Neural cell (in vitro differentiated cells): ENCODE results near the gene DSCAM. TPM values are rescaled to one million over a fixed set of nuclear protein-coding genes. Genes with fewer than 3 reads are reported as not detected.

Experiments used
- H2AFZ ChIP-seq: fragments of 200-600, 300-800 bp; sonication (generic), shearing (Covaris generic); 2 replicates; pipeline ENCODE4 v1.6.0; 2014; ENCODE audit warnings: low read depth, mild to moderate bottlenecking, antibody characterized with exemption, low read length, moderate library complexity
- H3F3A ChIP-seq: fragments of 200-600 bp; shearing (Covaris generic); 2 replicates; pipeline ENCODE4 v1.6.1; 2016; ENCODE audit warnings: mild to moderate bottlenecking, moderate library complexity, mixed read lengths, antibody characterized with exemption, low read length; ENCODE audit not compliant: insufficient read depth, poor library complexity, severe bottlenecking
- H3K27ac ChIP-seq: fragments of 200-600, 300-800 bp; sonication (generic), shearing (Covaris generic); 2 replicates; pipeline ENCODE4 v1.5.1; 2014; ENCODE audit warnings: mild to moderate bottlenecking, low read length, moderate library complexity
- H3K27me3 ChIP-seq: fragments of 300-800, 200-600 bp; sonication (generic), shearing (Covaris generic); 2 replicates; pipeline ENCODE4 v1.6.0; 2014; ENCODE audit warnings: mild to moderate bottlenecking, low read depth, low read length, moderate library complexity; ENCODE audit not compliant: insufficient read depth
- H3K36me3 ChIP-seq: fragments of 300-800, 200-600 bp; sonication (generic), shearing (Covaris generic); 2 replicates; pipeline ENCODE4 v1.5.1; 2014; ENCODE audit warnings: mild to moderate bottlenecking, antibody characterized with exemption, low read length, moderate library complexity; ENCODE audit not compliant: insufficient read depth
- H3K4me2 ChIP-seq: fragments of 300-800, 200-600 bp; sonication (generic), shearing (Covaris generic); 2 replicates; pipeline ENCODE4 v1.6.0; 2014; ENCODE audit warnings: mild to moderate bottlenecking, low read length
- H3K4me3 ChIP-seq: fragments of 300-800, 200-600 bp; sonication (generic), shearing (Covaris generic); 2 replicates; pipeline ENCODE4 v1.5.1; 2014; ENCODE audit warnings: mild to moderate bottlenecking, low read length, moderate library complexity
- H3K79me2 ChIP-seq: fragments of 200-600 bp; shearing (Covaris generic); replicated peaks from 2 replicates; pipeline ENCODE4 v1.6.0; 2014; ENCODE audit warnings: mild to moderate bottlenecking, low read length, moderate library complexity; ENCODE audit not compliant: insufficient read depth
- H3K9ac ChIP-seq: fragments of 300-800, 200-600 bp; sonication (generic), shearing (Covaris generic); 2 replicates; pipeline ENCODE4 v1.6.1; 2016; ENCODE audit warnings: mild to moderate bottlenecking, low read length, mixed read lengths
- H3K9me2 ChIP-seq: fragments of 200-600 bp; shearing (Covaris generic); 2 replicates; pipeline ENCODE4 v1.6.1; 2016; ENCODE audit warnings: mild to moderate bottlenecking, low read length, mixed read lengths; ENCODE audit not compliant: insufficient read depth
- H3K9me3 ChIP-seq: fragments of 200-600, 300-800 bp; sonication (generic), shearing (Covaris generic); 2 replicates; pipeline ENCODE4 v1.6.1; 2016; ENCODE audit warnings: mild to moderate bottlenecking, mixed run types, low read length, moderate library complexity, mixed read lengths
- H4K20me1 ChIP-seq: fragments of 200-600 bp; shearing (Covaris generic); 2 replicates; pipeline ENCODE4 v1.6.1; 2016; ENCODE audit warnings: mild to moderate bottlenecking, mixed run types; ENCODE audit not compliant: insufficient read depth
- EP300 ChIP-seq: fragments of 450-650 bp; conservative IDR thresholded peaks from 2 replicates; pipeline ENCODE4 v1.6.1; 2014; ENCODE audit warnings: antibody characterized with exemption, mild to moderate bottlenecking, moderate library complexity; ENCODE audit not compliant: poor library complexity, severe bottlenecking
- EZH2 ChIP-seq: fragments of 200-600, 300-800 bp; shearing (Covaris generic), sonication (generic); IDR thresholded peaks from 2 replicates; pipeline ENCODE4 v1.6.1; 2014; ENCODE audit warnings: antibody characterized with exemption, low read length, borderline replicate concordance, mild to moderate bottlenecking; ENCODE audit not compliant: insufficient read depth, poor library complexity, severe bottlenecking
- MXI1 ChIP-seq: fragments of 450-650 bp; conservative IDR thresholded peaks from 2 replicates; pipeline ENCODE4 v1.6.1; 2014; ENCODE audit warnings: antibody characterized with exemption, mild to moderate bottlenecking; ENCODE audit not compliant: poor library complexity, severe bottlenecking
- POLR2AphosphoS5 ChIP-seq: IDR thresholded peaks from 2 replicates; pipeline ENCODE4 v1.6.1; 2012
- RAD21 ChIP-seq: fragments of 450-650 bp; conservative IDR thresholded peaks from 2 replicates; pipeline ENCODE4 v1.6.1; 2014; ENCODE audit warnings: antibody characterized with exemption, mild to moderate bottlenecking, moderate library complexity
- REST ChIP-seq: IDR thresholded peaks from 2 replicates; pipeline ENCODE4 v1.6.1; 2012; ENCODE audit warnings: borderline replicate concordance
- SMC3 ChIP-seq: fragments of 450-650 bp; conservative IDR thresholded peaks from 2 replicates; pipeline ENCODE4 v1.6.1; 2014; ENCODE audit warnings: antibody characterized with exemption, mild to moderate bottlenecking, moderate library complexity; ENCODE audit not compliant: poor library complexity
- TAF1 ChIP-seq: IDR thresholded peaks from 2 replicates; pipeline ENCODE4 v1.6.1; 2012; ENCODE audit warnings: low read depth
- polyA plus RNA-seq: library from polyadenylated mRNA; depleted of rRNA; stranded (reverse); fragments of >200 nt; gene quantifications from 2 replicates; pipeline ENCODE4 v1.2.3, GENCODE V29; 2014
- TF ChIP-seq, protein P1 (sequence below): fragments of 450-650 bp; IDR thresholded peaks from 2 replicates; pipeline ENCODE4 v1.5.1; 2014; ENCODE audit warnings: antibody characterized with exemption, mild to moderate bottlenecking, moderate library complexity; ENCODE audit not compliant: poor library complexity, severe bottlenecking

DSCAM gene
- polyA plus RNA-seq, 1 donor from 2014 or later: 5.3 TPM

GRCh38 chr21:40146216-40146837, 700.6 kb downstream of the DSCAM start:
- Histone ChIP-seq H3K36me3 (no peaks in the 10 kb centered on the region), H3K9me2 (no peaks in the 10 kb centered on the region), H3F3A (no peaks in the 10 kb centered on the region), H3K27ac (peak overlapping the region; percentile 79), H3K9me3 (no peaks in the 10 kb centered on the region), H3K9ac (peak overlapping the region; percentile 25), H3K79me2 (no peaks in the 10 kb centered on the region), H3K4me2 (peak overlapping the region; percentile 13), H3K27me3 (no peaks in the 10 kb centered on the region), H2AFZ (no peak overlapping the region), H3K4me3 (no peak overlapping the region), H4K20me1 (no peaks in the 10 kb centered on the region)
- no peak for TF ChIP-seq POLR2AphosphoS5
- peak; percentile 33 for TF ChIP-seq EP300
- TF ChIP-seq MXI1: no peak
- peak; percentile 74 for TF ChIP-seq SMC3
- peak; percentile 71 for TF ChIP-seq RAD21
- TF ChIP-seq, protein P1, sequence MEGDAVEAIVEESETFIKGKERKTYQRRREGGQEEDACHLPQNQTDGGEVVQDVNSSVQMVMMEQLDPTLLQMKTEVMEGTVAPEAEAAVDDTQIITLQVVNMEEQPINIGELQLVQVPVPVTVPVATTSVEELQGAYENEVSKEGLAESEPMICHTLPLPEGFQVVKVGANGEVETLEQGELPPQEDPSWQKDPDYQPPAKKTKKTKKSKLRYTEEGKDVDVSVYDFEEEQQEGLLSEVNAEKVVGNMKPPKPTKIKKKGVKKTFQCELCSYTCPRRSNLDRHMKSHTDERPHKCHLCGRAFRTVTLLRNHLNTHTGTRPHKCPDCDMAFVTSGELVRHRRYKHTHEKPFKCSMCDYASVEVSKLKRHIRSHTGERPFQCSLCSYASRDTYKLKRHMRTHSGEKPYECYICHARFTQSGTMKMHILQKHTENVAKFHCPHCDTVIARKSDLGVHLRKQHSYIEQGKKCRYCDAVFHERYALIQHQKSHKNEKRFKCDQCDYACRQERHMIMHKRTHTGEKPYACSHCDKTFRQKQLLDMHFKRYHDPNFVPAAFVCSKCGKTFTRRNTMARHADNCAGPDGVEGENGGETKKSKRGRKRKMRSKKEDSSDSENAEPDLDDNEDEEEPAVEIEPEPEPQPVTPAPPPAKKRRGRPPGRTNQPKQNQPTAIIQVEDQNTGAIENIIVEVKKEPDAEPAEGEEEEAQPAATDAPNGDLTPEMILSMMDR: peak; percentile 62

- TF ChIP-seq SMC3: peak; percentile 92
- TF ChIP-seq EZH2: no peak
- peak; percentile 96 for TF ChIP-seq RAD21
- no peak for TF ChIP-seq MXI1
- TF ChIP-seq, protein P1: peak; percentile 89
- no peak for TF ChIP-seq TAF1
- no peak for TF ChIP-seq REST
- no peak for TF ChIP-seq POLR2AphosphoS5
- no peak for TF ChIP-seq EP300
- Histone ChIP-seq H3K9me3 (no peaks in the 10 kb centered on the region), H3K4me2 (no peak overlapping the region), H3K36me3 (no peaks in the 10 kb centered on the region), H3K9ac (peak overlapping the region; percentile 14), H4K20me1 (no peaks in the 10 kb centered on the region), H3K9me2 (no peaks in the 10 kb centered on the region), H2AFZ (no peak overlapping the region), H3K27ac (peak overlapping the region; percentile 21), H3K79me2 (no peaks in the 10 kb centered on the region), H3K27me3 (no peaks in the 10 kb centered on the region), H3K4me3 (no peak overlapping the region), H3F3A (no peaks in the 10 kb centered on the region)
Observed at GRCh38 chr21:40143822-40144525, 703.0 kb downstream of the DSCAM start.
